ENCODE measurements around the gene FBXL13. TPM values are rescaled to one million over a fixed set of nuclear protein-coding genes. Genes with fewer than 3 reads are reported as not detected.

The FBXL13 gene
- total RNA-seq, 1 experiment from 2014 or later: 0.35 TPM

DNA sequence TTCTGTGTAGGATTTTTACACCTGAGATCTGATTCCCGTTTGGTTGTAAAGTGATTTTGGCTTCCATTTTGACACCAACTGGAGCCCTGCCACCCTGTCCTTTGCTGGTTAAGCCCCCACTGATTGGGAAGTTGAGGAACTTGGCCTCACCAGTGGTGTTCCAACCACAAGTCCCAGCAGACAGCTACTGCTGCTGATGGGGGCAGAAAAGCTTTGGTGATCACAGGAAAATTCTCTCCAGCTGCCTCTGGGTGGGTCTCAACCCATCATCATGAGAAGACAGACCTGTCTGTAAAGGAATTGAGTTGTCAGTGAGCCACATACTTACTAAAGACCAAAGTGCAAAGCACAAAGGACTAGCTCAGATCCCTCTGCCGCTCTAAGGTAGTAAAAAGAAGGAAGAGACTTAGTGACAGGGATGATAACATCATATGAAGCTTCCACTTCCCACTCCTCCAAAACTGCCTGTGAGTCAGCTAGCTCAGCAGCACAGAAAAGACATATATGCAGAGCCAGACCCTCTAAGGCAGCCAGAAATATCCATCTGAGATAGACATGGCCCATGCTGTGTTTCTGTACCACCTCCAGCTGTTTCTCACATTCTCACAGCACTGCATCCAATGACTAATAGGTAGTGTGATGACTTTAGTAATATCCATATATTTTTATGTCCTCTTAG is 184.2 kb downstream of the FBXL13 start:
- H3K36me3 Mint-ChIP-seq (ENCODE audit: insufficient read depth, unreplicated experiment): no peaks in the 10 kb centered on the region
- no TSS peak for BruUV-seq (replicated peaks)
- H3K27me3 Mint-ChIP-seq (ENCODE audit: insufficient read depth, unreplicated experiment): no peaks in the 10 kb centered on the region
- no peaks in the 10 kb centered on the region for H3K9me3 Mint-ChIP-seq (ENCODE audit: unreplicated experiment)
- TF ChIP-seq, protein P1, sequence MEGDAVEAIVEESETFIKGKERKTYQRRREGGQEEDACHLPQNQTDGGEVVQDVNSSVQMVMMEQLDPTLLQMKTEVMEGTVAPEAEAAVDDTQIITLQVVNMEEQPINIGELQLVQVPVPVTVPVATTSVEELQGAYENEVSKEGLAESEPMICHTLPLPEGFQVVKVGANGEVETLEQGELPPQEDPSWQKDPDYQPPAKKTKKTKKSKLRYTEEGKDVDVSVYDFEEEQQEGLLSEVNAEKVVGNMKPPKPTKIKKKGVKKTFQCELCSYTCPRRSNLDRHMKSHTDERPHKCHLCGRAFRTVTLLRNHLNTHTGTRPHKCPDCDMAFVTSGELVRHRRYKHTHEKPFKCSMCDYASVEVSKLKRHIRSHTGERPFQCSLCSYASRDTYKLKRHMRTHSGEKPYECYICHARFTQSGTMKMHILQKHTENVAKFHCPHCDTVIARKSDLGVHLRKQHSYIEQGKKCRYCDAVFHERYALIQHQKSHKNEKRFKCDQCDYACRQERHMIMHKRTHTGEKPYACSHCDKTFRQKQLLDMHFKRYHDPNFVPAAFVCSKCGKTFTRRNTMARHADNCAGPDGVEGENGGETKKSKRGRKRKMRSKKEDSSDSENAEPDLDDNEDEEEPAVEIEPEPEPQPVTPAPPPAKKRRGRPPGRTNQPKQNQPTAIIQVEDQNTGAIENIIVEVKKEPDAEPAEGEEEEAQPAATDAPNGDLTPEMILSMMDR (IDR thresholded peaks at IDR 0.05; ENCODE audit: unreplicated experiment): no peak
- no peak overlapping the region for H3K4me3 Mint-ChIP-seq (ENCODE audit: unreplicated experiment)
- intact Hi-C loops (cut with micrococcal nuclease): no loop called here
- H3K4me1 Mint-ChIP-seq (ENCODE audit: insufficient read depth, unreplicated experiment): peaks cover 30% of the 10 kb centered on the region
- POLR2A ChIA-PET: interaction anchor here (1.3 kb wide), 1 partner anchor 13 kb away, joined by 5 read pairs; no protein-coding TSS in a partner anchor
- no peak overlapping the region for H3K27ac Mint-ChIP-seq (ENCODE audit: low read depth, unreplicated experiment)
- DNase-seq (ENCODE audit: unreplicated experiment): no peak
- CTCF ChIA-PET: interaction anchor here (1.0 to 1.2 kb wide), 2 partner anchors 10 to 95 kb away, joined by 3 to 7 read pairs; no protein-coding TSS in a partner anchor

DNA sequence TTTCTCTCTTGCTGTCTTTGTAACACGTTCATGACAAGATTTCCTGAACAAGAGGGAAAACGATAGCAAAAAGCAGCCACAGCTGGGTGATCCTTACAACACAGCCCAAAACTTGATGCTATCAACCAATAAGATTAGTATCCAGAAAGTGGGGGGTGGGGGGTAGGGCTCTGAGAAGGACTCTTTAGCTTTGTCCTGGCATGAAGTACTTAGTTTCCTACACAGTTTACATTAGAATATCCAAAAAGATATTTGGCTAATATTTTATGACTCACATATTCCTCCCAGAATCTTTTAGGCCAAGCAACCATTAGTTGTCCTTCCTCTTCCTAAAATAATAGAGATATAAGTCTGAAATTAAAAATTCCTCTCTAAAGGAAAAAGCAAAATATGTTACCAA is 184.7 kb downstream of the FBXL13 start:
- no peak for DNase-seq (ENCODE audit: unreplicated experiment)
- no peak overlapping the region for H3K4me3 Mint-ChIP-seq (ENCODE audit: unreplicated experiment)
- no peaks in the 10 kb centered on the region for H3K9me3 Mint-ChIP-seq (ENCODE audit: unreplicated experiment)
- intact Hi-C loops (cut with micrococcal nuclease): no loop called here
- BruUV-seq (replicated peaks): no TSS peak
- TF ChIP-seq, protein P1 (IDR thresholded peaks at IDR 0.05; ENCODE audit: unreplicated experiment): no peak
- H3K27ac Mint-ChIP-seq (ENCODE audit: low read depth, unreplicated experiment): no peak overlapping the region
- H3K36me3 Mint-ChIP-seq (ENCODE audit: insufficient read depth, unreplicated experiment): no peaks in the 10 kb centered on the region
- CTCF ChIA-PET: interaction anchor here (1.0 to 1.2 kb wide), 2 partner anchors 9 to 95 kb away, joined by 3 to 7 read pairs; no protein-coding TSS in a partner anchor
- H3K4me1 Mint-ChIP-seq (ENCODE audit: insufficient read depth, unreplicated experiment): peaks cover 30% of the 10 kb centered on the region
- POLR2A ChIA-PET: no interaction called here
- H3K27me3 Mint-ChIP-seq (ENCODE audit: insufficient read depth, unreplicated experiment): no peaks in the 10 kb centered on the region

DNA sequence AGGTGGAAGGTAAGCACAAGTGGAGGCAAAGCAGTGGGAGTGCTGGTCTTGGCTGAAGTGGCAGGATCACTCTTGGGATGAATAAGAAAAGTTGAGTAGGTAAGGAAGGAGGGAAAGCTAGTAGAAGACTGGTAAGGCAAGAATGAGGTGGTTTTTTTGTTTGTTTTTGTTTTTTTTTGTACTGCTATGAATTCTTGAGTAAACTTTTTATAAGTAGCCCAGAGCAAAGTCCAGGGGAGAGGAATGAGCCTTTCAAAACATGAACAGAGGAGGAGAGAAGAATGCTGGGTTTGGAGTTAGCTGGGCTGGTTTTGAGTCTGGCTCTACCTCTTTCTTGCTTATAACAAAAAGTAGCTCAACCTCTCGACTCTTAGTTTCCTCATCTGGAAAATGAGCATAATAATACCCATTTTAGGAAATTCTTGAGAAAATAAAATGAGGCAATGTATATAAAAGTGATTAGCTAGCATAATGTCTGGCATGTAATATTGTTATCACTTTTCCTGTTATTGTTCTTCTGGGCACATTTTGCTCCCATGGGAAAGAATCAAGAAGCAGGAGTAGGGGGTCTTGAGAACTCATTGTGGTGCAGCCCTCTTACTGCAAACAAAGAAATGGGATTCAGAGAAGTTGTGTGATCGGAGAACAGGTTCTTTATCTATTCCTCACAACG is 185.9 kb downstream of the FBXL13 start:
- TF ChIP-seq, protein P1 (IDR thresholded peaks at IDR 0.05; ENCODE audit: unreplicated experiment): no peak
- Mint-ChIP-seq H3K4me1 (ENCODE audit: insufficient read depth, unreplicated experiment) (peaks cover 25% of the 10 kb centered on the region), H3K36me3 (ENCODE audit: insufficient read depth, unreplicated experiment) (no peaks in the 10 kb centered on the region), H3K27ac (ENCODE audit: low read depth, unreplicated experiment) (no peak overlapping the region), H3K4me3 (ENCODE audit: unreplicated experiment) (no peak overlapping the region), H3K9me3 (ENCODE audit: unreplicated experiment) (no peaks in the 10 kb centered on the region), H3K27me3 (ENCODE audit: insufficient read depth, unreplicated experiment) (no peaks in the 10 kb centered on the region)
- intact Hi-C loops (cut with micrococcal nuclease): no loop called here
- POLR2A ChIA-PET: no interaction called here
- CTCF ChIA-PET: no interaction called here
- no peak for DNase-seq (ENCODE audit: unreplicated experiment)
- BruUV-seq (replicated peaks): no TSS peak

DNA sequence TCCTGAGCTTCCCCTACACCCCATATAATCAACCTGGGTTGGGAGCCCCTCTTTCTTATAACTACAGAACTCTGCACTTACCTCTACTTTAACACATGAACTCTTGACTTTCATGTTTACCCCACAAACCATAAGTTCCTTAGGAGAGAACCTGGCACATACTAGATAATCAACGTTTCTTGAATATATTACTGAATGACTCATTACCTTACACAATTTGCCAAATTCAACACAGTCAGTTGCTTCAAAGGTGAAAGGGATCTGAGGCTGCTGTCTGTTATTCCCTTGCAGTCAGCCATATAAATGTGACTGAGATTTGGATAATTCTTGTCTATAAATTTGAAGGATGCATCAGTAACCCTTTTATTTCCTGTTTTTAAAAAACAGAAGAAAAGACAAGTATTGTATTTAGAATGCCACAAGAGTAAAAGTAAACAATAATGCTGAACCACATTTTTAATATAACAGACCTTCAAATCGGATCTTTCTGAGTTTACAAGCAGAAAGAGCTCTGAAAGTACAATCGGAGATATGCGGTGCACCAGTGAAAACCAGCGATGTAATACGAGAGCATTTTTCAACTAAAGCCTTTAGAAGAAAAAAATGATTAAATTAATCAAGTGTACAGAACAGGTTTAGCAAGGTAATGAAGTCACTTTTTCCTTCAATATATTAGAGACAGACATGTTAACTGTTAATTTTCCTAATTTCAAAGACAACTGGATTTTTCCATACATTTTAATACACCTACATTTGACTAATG is 191.3 kb downstream of the FBXL13 start:
- peak overlapping the region; percentile 89 for H3K27ac Mint-ChIP-seq (ENCODE audit: low read depth, unreplicated experiment)
- BruUV-seq (replicated peaks): no TSS peak
- H3K4me3 Mint-ChIP-seq (ENCODE audit: unreplicated experiment): peak overlapping the region; percentile 52
- POLR2A ChIA-PET: interaction anchor here (0.8 to 1.5 kb wide), 3 partner anchors 8 to 32 kb away, joined by 3 to 7 read pairs (median 3); no protein-coding TSS in a partner anchor
- H3K9me3 Mint-ChIP-seq (ENCODE audit: unreplicated experiment): no peaks in the 10 kb centered on the region
- CTCF ChIA-PET: interaction anchor here (0.6 kb wide), 1 partner anchor 15 kb away, joined by 3 read pairs; no protein-coding TSS in a partner anchor
- TF ChIP-seq, protein P1 (IDR thresholded peaks at IDR 0.05; ENCODE audit: unreplicated experiment): no peak
- peaks cover 13% of the 10 kb centered on the region for H3K4me1 Mint-ChIP-seq (ENCODE audit: insufficient read depth, unreplicated experiment)
- H3K27me3 Mint-ChIP-seq (ENCODE audit: insufficient read depth, unreplicated experiment): no peaks in the 10 kb centered on the region
- peak; percentile 80 for DNase-seq (ENCODE audit: unreplicated experiment)
- intact Hi-C loops (cut with micrococcal nuclease): no loop called here
- H3K36me3 Mint-ChIP-seq (ENCODE audit: insufficient read depth, unreplicated experiment): no peaks in the 10 kb centered on the region

All from MCF 10A (cell line).